HepG2 (cell line): ENCODE data around the gene SERPINB6. TPM values are rescaled to one million over a fixed set of nuclear protein-coding genes. Genes with fewer than 3 reads are reported as not detected.
A peak's percentile ranks its signal among the peaks of the same experiment; 100 is the strongest.

Experiments used
- ATF1 ChIP-seq: IDR thresholded peaks from 2 replicates; pipeline ENCODE4 v1.6.1; 2016; ENCODE audit warnings: mild to moderate bottlenecking, control low read depth
- ETV5 ChIP-seq: IDR thresholded peaks from 2 replicates; pipeline ENCODE4 v1.6.1; 2018; ENCODE audit warnings: missing biosample characterization, missing genetic modification reagents, inconsistent platforms, borderline replicate concordance
- HMG20A ChIP-seq: IDR thresholded peaks from 2 replicates; pipeline ENCODE4 v1.6.1; 2016; ENCODE audit warnings: borderline replicate concordance
- HMGA1 ChIP-seq: sonication (generic); formaldehyde crosslinking; conservative IDR thresholded peaks from 2 replicates; pipeline ENCODE4 v1.4.0; 2020; ENCODE audit warnings: missing genetic modification reagents
- MAF1 ChIP-seq: sonication (generic); formaldehyde crosslinking; IDR thresholded peaks from 2 replicates; pipeline ENCODE4 v1.5.0; 2020; ENCODE audit warnings: missing genetic modification reagents, borderline replicate concordance
- NBN ChIP-seq: fragments of 450-650 bp; conservative IDR thresholded peaks from 2 replicates; pipeline ENCODE4 v1.6.1; 2017
- PAWR ChIP-seq: sonication (generic); formaldehyde crosslinking; IDR thresholded peaks from 2 replicates; pipeline ENCODE4 v1.4.0; 2020; ENCODE audit warnings: missing genetic modification reagents, mild to moderate bottlenecking, borderline replicate concordance
- RAD21 ChIP-seq: fragments of 450-650 bp; formaldehyde crosslinking; IDR thresholded peaks from 2 replicates; pipeline ENCODE4 v1.5.0; 2020; ENCODE audit warnings: mild to moderate bottlenecking
- SCMH1 ChIP-seq: sonication (generic); formaldehyde crosslinking; IDR thresholded peaks from 2 replicates; pipeline ENCODE4 v1.9.0; 2021; ENCODE audit warnings: missing genetic modification reagents, mild to moderate bottlenecking, borderline replicate concordance
- SMC3 ChIP-seq: IDR thresholded peaks from 2 replicates; pipeline ENCODE4 v1.6.1; 2011; ENCODE audit warnings: low read length, improper control_type of control experiment
- SNAPC5 ChIP-seq: sonication (generic); formaldehyde crosslinking; IDR thresholded peaks from 2 replicates; pipeline ENCODE4 v1.8.1; 2023; ENCODE audit warnings: mild to moderate bottlenecking, missing genetic modification reagents, borderline replicate concordance
- TAF15 ChIP-seq: fragments of 200-400 bp; formaldehyde crosslinking; IDR thresholded peaks from one replicate; pipeline ENCODE4 v1.6.1; 2018; ENCODE audit warnings: mild to moderate bottlenecking, low read depth, low read length; ENCODE audit not compliant: poor library complexity, severe bottlenecking
- TFDP1 ChIP-seq: IDR thresholded peaks from 2 replicates; pipeline ENCODE4 v1.6.1; 2016; ENCODE audit warnings: missing compliant biosample characterization, missing genetic modification reagents, borderline replicate concordance
- ZBTB1 ChIP-seq: sonication (generic); formaldehyde crosslinking; IDR thresholded peaks from 2 replicates; pipeline ENCODE4 v1.4.0; 2020; ENCODE audit warnings: missing genetic modification reagents, borderline replicate concordance
- ZBTB7A ChIP-seq: sonication (generic); formaldehyde crosslinking; IDR thresholded peaks from 2 replicates; pipeline ENCODE4 v1.8.0; 2022; ENCODE audit warnings: mild to moderate bottlenecking, missing genetic modification reagents
- ZFP1 ChIP-seq: IDR thresholded peaks from 2 replicates; pipeline ENCODE4 v1.6.1; 2016
- ZFP36 ChIP-seq: fragments of 150-350 bp; IDR thresholded peaks from 2 replicates; pipeline ENCODE4 v1.6.1; 2018; ENCODE audit warnings: borderline replicate concordance, low read length, low read depth; ENCODE audit not compliant: partially characterized antibody
- ZNF234 ChIP-seq: sonication (generic); formaldehyde crosslinking; conservative IDR thresholded peaks from 2 replicates; pipeline ENCODE4 v1.5.1; 2020; ENCODE audit warnings: mild to moderate bottlenecking, missing genetic modification reagents
- ZNF260 ChIP-seq: sonication (generic); formaldehyde crosslinking; IDR thresholded peaks from 2 replicates; pipeline ENCODE4 v1.4.0; 2020; ENCODE audit warnings: missing genetic modification reagents, low read depth, mild to moderate bottlenecking, borderline replicate concordance
- ZNF292 ChIP-seq: sonication (generic); formaldehyde crosslinking; IDR thresholded peaks from 2 replicates; pipeline ENCODE4 v1.8.1; 2022; ENCODE audit warnings: mild to moderate bottlenecking, low read depth, missing genetic modification reagents, borderline replicate concordance
- ZNF362 ChIP-seq: sonication (generic); formaldehyde crosslinking; IDR thresholded peaks from 2 replicates; pipeline ENCODE4 v1.4.0; 2020; ENCODE audit warnings: missing genetic modification reagents, mild to moderate bottlenecking, borderline replicate concordance
- ZNF816 ChIP-seq: sonication (generic); formaldehyde crosslinking; IDR thresholded peaks from 2 replicates; pipeline ENCODE4 v1.8.0; 2022; ENCODE audit warnings: missing genetic modification reagents, mild to moderate bottlenecking, borderline replicate concordance
- ZNF891 ChIP-seq: sonication (generic); formaldehyde crosslinking; IDR thresholded peaks from 2 replicates; pipeline ENCODE4 v1.5.0; 2020; ENCODE audit warnings: mild to moderate bottlenecking, missing genetic modification reagents
- polyA plus RNA-seq, 8 experiments: library from polyadenylated mRNA; depleted of rRNA in 3 of 8; stranded (reverse) in 7 of 8; unstranded in 1 of 8; fragments of >200 nt; fragmentation: Illumina TruSeq in 4 of 8; extraction: Trizol in 4 of 8; gene quantifications; 2 replicates each; pipeline versions ENCODE4 v1.2.1 to v1.2.3, GENCODE V29; 2011 to 2016; ENCODE audit warnings: low read depth in 4 of 8, missing spikeins in 1 of 8, mixed read lengths in 1 of 8; ENCODE audit not compliant: insufficient read depth in 1 of 8
- total RNA-seq, 5 experiments: library from RNA; depleted of rRNA; stranded (reverse); fragments of >200 nt; fragmentation: Illumina TruSeq; extraction: Trizol; gene quantifications; 2 replicates each; pipeline ENCODE4 v1.2.3, GENCODE V29; 2016; ENCODE audit warnings: low read depth in 1 of 5
- TF ChIP-seq, protein P1 (sequence below): sonication (generic); formaldehyde crosslinking; IDR thresholded peaks from 2 replicates; pipeline ENCODE4 v1.4.0; 2020; ENCODE audit warnings: missing genetic modification reagents, borderline replicate concordance

The SERPINB6 gene
- total and polyA plus RNA-seq, 2 of the 13 experiments (the other 11 are each of a cell fraction or from before 2014, with no cell fraction given): 38.2 to 61.3 TPM

DNA sequence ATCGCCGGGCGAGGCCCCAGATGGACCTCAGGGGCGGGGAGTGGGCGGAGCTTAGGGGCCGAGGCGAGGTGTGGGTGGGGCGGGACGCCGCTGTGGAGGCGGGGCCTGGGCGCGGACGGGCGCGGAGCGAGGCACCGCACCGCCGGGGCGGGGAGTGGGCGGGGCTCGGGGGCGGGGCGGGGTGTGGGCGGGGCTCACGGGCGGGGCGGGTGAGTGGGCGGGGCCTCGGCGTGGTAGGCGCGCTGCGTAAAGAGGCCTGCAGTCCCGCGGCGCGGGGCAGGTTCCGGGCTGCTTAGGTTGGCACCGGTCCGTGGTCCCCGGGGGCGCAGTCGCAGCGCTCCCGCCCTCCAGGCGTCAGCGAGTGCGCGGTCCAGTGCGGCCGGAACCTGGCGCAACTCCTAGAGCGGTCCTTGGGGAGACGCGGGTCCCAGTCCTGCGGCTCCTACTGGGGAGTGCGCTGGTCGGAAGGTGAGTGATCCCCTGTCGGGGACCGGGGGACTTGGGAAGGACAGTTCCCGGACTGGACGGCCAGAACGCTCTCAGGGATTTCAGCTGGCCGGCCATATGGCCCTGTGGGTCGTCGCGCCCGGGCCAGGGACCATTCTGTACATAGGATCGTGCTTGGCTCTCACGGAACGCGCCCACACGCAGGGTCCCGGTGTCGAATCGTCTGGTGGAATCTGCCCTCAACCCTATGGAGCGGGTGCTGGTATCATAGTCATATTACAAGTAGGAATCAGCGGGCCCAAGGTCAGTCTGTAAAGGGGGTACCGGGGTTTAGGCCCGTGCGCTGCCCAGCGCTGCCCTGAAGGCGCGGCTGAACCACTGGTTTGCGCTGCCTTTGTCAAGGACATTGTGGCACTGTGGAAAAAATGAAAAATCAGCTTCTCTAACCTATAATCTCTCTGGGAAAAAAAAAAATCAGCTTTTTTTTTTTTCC lies 28.5 kb upstream of the SERPINB6 start, which contains the start of gene NQO2 (continued):
- no peak for TF ChIP-seq ATF1 (CRISPR knock-in tag)
- no peak for TF ChIP-seq ZBTB7A (CRISPR knock-in tag)
- peak; percentile 58 for TF ChIP-seq RAD21 (CRISPR knock-in tag)
- no peak for TF ChIP-seq ZNF234 (CRISPR knock-in tag)
- no peak for TF ChIP-seq SCMH1
- peak; percentile 82 for TF ChIP-seq ETV5 (CRISPR knock-in tag)
- no peak for TF ChIP-seq PAWR
- TF ChIP-seq SNAPC5 (CRISPR knock-in tag): no peak
- TF ChIP-seq ZBTB1 (CRISPR knock-in tag): no peak
- TF ChIP-seq ZNF292 (CRISPR knock-in tag): no peak; the same call in 1 of the 2 replicates
- TF ChIP-seq HMGA1 (CRISPR knock-in tag): no peak
- TF ChIP-seq SMC3: no peak
- no peak for TF ChIP-seq ZNF816 (CRISPR knock-in tag)
- TF ChIP-seq ZNF891: peak; percentile 90
- TF ChIP-seq ZFP36: no peak
- TF ChIP-seq, protein P1, sequence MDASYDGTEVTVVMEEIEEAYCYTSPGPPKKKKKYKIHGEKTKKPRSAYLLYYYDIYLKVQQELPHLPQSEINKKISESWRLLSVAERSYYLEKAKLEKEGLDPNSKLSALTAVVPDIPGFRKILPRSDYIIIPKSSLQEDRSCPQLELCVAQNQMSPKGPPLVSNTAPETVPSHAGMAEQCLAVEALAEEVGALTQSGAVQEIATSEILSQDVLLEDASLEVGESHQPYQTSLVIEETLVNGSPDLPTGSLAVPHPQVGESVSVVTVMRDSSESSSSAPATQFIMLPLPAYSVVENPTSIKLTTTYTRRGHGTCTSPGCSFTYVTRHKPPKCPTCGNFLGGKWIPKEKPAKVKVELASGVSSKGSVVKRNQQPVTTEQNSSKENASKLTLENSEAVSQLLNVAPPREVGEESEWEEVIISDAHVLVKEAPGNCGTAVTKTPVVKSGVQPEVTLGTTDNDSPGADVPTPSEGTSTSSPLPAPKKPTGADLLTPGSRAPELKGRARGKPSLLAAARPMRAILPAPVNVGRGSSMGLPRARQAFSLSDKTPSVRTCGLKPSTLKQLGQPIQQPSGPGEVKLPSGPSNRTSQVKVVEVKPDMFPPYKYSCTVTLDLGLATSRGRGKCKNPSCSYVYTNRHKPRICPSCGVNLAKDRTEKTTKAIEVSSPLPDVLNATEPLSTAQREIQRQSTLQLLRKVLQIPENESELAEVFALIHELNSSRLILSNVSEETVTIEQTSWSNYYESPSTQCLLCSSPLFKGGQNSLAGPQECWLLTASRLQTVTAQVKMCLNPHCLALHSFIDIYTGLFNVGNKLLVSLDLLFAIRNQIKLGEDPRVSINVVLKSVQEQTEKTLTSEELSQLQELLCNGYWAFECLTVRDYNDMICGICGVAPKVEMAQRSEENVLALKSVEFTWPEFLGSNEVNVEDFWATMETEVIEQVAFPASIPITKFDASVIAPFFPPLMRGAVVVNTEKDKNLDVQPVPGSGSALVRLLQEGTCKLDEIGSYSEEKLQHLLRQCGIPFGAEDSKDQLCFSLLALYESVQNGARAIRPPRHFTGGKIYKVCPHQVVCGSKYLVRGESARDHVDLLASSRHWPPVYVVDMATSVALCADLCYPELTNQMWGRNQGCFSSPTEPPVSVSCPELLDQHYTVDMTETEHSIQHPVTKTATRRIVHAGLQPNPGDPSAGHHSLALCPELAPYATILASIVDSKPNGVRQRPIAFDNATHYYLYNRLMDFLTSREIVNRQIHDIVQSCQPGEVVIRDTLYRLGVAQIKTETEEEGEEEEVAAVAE (CRISPR knock-in tag): no peak; the same call in 1 of the 2 replicates
- TF ChIP-seq ZFP1: no peak
- no peak for TF ChIP-seq NBN
- TF ChIP-seq ZNF260 (CRISPR knock-in tag): no peak
- TF ChIP-seq MAF1 (CRISPR knock-in tag): no peak
- TF ChIP-seq TAF15: no peak
- no peak for TF ChIP-seq HMG20A
- peak; percentile 40; the same call in 1 of the 2 replicates for TF ChIP-seq TFDP1 (CRISPR knock-in tag)
- TF ChIP-seq ZNF362: no peak; the same call in 1 of the 2 replicates
